PFSK-1 (cell line): Measurements from ENCODE around the gene NRXN3.

ENCODE experiments used
- FOXP2 ChIP-seq: optimal IDR thresholded peaks from 2 replicates; pipeline ENCODE3; 2011; ENCODE audit warnings: borderline replicate concordance, control low read depth, inconsistent platforms; ENCODE audit not compliant: insufficient read depth; ENCODE audit errors: extremely low read length, extremely low read depth
- POLR2AphosphoS5 ChIP-seq: IDR thresholded peaks from 2 replicates; pipeline ENCODE4 v1.6.1; 2012; ENCODE audit warnings: low read depth, mild to moderate bottlenecking, control low read depth, low read length, moderate library complexity
- REST ChIP-seq, 2 experiments: IDR thresholded peaks; 2 replicates each; pipeline versions ENCODE4 v1.6.1 to v1.8.0; 2011 to 2012; ENCODE audit warnings: low read depth in 2 of 2, low read length in 2 of 2, control low read depth in 1 of 2, inconsistent platforms in 1 of 2, mild to moderate bottlenecking in 1 of 2, moderate library complexity in 1 of 2; ENCODE audit not compliant: insufficient read depth in 1 of 2
- SIN3A ChIP-seq: IDR thresholded peaks from 2 replicates; pipeline ENCODE4 v1.6.1; 2012; ENCODE audit warnings: mild to moderate bottlenecking, low read length, moderate library complexity, borderline replicate concordance; ENCODE audit not compliant: insufficient read depth
- TAF1 ChIP-seq: IDR thresholded peaks from 2 replicates; pipeline ENCODE4 v1.6.1; 2012; ENCODE audit warnings: low read length, control low read depth, borderline replicate concordance; ENCODE audit not compliant: insufficient read depth

NRXN3 gene

GRCh38 chr14:78342879-78343278, 172.7 kb downstream of the NRXN3 start:
- TF ChIP-seq FOXP2 (no peak), POLR2AphosphoS5 (no peak), TAF1 (no peak), SIN3A (no peak), REST (IDR thresholded peaks at IDR 0.05; ENCODE audit: insufficient read depth in 1 of 2, low read depth in 2 of 2, low read length in 2 of 2) (no peak)

DNA sequence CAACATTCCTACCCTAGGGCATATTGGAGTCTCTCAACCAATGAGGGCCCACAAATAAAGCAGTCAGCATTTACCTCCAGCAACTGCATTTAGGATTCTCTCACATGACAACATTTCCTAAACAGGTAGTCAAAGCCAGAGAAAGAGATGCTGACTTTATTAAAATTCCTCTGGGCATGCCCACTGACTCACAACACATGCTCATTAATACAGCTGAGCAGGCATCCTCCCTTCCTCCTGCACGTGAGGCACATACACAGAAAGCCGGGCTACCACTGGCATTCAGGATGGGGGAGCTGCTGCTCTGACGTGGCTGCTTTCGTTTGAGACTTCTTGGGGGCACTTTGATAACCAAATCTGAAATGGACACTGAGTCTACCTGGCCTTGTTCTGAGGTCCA, 174.1 kb downstream of the NRXN3 start:
- no peak for TF ChIP-seq TAF1
- TF ChIP-seq POLR2AphosphoS5, result no peak
- TF ChIP-seq REST (IDR thresholded peaks at IDR 0.05; ENCODE audit: insufficient read depth in 1 of 2, low read depth in 2 of 2, low read length in 2 of 2), result no peak
- no peak for TF ChIP-seq SIN3A
- no peak for TF ChIP-seq FOXP2

DNA sequence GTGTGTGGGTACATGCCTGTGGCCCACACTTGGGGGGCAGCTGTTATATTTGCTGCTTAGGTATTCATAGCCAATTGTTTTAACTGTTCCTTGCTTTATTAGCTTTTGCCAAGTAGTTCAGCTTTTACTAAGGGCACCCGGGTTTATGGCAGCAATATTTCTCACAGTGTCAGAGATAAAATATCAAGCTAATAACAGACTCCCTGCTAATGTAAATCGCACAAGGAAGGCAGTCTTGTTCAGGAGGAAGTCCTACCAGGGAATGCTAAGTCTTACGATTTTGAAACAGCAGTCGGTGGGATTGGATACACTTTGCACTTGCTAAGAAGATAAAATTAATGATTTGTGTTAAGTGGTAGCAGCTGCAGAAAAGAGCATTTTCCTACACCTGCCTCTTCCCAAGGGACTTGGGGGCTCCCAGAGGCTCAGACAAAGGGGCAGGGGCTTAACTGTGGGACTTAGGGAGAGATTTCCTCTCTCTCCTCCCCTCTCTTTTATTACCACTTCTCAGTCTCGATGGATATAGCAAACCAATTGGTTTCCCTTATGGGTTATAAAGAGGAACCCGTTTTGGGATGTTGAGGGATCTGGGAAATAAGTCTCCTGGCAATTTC, 175.1 kb downstream of the NRXN3 start:
- no peak for TF ChIP-seq TAF1
- no peak for TF ChIP-seq SIN3A
- no peak for TF ChIP-seq POLR2AphosphoS5
- TF ChIP-seq REST (IDR thresholded peaks at IDR 0.05; ENCODE audit: insufficient read depth in 1 of 2, low read depth in 2 of 2, low read length in 2 of 2), result no peak
- TF ChIP-seq FOXP2, result no peak

DNA sequence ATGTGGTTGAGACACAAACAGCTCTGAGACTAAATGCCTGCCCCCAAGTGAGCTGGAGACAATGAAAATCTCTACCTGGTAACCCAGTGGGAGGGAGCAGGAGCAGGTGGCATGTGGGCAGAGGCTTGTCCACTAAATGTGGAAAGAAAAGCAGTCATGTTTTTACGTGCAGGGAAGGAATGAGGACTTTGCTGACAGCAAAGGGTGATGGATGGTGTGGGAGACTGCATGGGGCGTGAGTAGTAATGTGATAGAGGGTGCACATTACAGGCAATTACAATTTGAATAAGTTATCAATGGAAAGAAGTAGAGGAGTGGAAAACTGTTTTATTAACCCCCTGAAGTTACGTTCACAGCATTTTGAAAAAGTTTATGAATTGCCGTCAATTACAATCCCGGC, 176.6 kb downstream of the NRXN3 start:
- no peak for TF ChIP-seq SIN3A

- TF ChIP-seq POLR2AphosphoS5 (no peak), SIN3A (no peak), REST (IDR thresholded peaks at IDR 0.05; ENCODE audit: insufficient read depth in 1 of 2, low read depth in 2 of 2, low read length in 2 of 2) (no peak), TAF1 (no peak), FOXP2 (no peak)
Measured at GRCh38 chr14:78355109-78355508, 184.9 kb downstream of the NRXN3 start.

DNA sequence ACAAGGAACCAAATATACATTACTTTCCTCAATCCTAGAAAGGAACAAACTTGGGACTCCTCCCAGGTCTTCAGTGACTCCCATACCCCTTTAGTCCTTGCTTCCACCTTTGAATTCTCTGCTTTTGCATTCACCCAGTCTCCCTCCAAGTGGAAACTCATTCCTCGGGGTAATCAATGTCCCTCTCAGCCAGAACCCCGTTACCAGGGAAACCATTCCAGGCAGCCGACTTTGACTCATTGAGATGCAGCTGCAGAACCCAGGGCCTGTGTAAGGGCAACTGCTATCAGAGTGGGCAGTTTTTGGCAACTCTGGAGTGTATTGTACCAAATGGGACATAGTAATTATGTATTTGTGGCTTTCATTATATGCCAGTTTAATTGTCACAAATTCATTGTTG, 186.2 kb downstream of the NRXN3 start:
- TF ChIP-seq POLR2AphosphoS5 (no peak), REST (IDR thresholded peaks at IDR 0.05; ENCODE audit: insufficient read depth in 1 of 2, low read depth in 2 of 2, low read length in 2 of 2) (no peak), TAF1 (no peak), FOXP2 (no peak), SIN3A (no peak)
